GM19372 (cell line): ENCODE data around the gene TRAK1.
A peak's percentile ranks its signal among the peaks of the same experiment; 100 is the strongest.

Source experiments
- ATAC-seq: cut with Tn5 transposase; IDR thresholded peaks from one replicate; pipeline ENCODE4 v1.9.1; 2021; ENCODE audit warnings: mild to moderate bottlenecking, low read depth, moderate library complexity; ENCODE audit not compliant: unreplicated experiment

The TRAK1 gene

GRCh38 chr3:42122261-42123011, 31.3 kb downstream of the TRAK1 start:
- ATAC-seq = peak; percentile 24

- peak; percentile 38 for ATAC-seq
These were observed 31.9 kb downstream of the TRAK1 start for GRCh38 chr3:42123012-42123581.

GRCh38 chr3:42123824-42124658, 32.9 kb downstream of the TRAK1 start:
- ATAC-seq = no peak

DNA sequence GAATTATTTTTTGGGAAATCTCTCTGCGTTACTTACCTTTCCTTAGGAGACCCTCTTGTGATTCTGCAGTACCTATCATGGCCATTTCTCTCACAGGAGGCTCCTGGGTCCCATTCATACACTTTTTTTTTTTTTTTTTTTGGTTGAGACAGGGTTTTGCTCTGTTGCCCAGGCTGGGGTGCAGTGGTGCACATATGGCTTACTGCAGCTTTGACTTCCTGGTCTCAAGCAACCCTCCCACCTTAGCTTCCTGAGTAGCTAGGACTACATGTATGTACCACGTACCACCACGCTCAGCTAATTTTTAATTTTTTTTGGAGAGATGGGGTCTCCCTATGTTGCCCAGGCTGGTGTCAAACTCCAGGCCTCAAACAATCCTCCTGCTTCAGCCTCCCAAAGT, 36.1 kb downstream of the TRAK1 start:
- no peak for ATAC-seq

- no peak for ATAC-seq
These were observed 37.4 kb downstream of the TRAK1 start for GRCh38 chr3:42128526-42128925.

DNA sequence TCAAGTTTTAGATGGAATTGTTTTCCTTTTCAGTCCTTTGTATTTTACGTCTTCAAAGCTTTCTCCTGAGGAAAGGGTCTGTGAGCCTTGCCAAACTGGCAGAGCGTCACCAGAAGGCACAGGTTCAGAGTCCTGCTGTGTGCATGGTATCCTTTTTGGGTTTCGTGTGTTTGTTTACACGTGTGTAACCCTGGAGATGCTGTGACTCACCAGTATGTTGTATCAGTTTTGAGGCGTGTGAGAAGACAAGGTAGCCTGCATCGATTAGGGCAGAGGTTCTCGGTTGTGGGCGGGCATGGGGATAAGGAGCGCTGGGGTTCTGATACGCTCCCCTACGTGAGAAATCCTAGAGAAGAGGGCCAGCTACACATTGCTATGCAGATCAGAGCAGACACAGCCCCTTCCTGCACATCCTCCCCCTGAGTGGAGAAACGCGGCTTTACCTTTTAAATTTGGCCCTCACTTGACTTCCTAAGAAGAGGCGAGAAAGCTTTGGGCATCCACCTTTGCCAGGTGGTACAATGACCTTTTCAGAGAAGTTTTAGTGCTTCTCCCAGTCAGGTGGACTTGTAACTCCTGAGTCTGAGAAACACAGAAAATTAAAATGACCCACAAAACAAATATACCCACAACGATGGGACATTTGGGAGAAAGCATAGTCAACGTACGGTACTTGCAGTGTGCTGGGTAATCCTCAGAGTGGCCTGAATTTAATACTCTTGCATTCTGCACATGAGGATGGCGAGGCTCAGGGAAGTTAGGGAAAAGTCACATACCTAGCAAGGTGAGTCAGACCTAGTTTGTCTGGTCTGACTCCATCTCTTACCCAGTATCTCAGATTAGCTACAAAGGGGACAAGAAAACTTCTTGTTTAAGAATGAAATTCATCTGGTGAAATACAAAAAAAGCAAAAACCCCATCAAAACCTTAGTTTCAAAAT, 38.1 kb downstream of the TRAK1 start:
- ATAC-seq = no peak

DNA sequence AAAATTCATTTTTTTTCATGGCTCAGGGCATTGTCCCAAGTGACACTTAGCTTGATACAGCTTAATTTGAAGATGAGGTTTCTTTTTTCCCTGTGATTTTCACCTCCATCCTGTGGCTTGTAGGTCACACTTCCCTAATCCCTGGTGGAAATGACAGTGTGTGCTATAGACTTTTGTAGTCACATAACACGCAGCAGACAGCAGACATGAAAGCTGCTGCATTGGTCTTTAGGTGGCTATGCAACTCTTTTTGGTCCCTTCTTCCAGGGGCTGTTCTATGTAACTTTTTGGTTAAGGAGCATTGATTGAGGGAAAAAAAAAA, 38.8 kb downstream of the TRAK1 start:
- no peak for ATAC-seq

GRCh38 chr3:42130329-42131070, 39.3 kb downstream of the TRAK1 start:
- ATAC-seq = no peak

DNA sequence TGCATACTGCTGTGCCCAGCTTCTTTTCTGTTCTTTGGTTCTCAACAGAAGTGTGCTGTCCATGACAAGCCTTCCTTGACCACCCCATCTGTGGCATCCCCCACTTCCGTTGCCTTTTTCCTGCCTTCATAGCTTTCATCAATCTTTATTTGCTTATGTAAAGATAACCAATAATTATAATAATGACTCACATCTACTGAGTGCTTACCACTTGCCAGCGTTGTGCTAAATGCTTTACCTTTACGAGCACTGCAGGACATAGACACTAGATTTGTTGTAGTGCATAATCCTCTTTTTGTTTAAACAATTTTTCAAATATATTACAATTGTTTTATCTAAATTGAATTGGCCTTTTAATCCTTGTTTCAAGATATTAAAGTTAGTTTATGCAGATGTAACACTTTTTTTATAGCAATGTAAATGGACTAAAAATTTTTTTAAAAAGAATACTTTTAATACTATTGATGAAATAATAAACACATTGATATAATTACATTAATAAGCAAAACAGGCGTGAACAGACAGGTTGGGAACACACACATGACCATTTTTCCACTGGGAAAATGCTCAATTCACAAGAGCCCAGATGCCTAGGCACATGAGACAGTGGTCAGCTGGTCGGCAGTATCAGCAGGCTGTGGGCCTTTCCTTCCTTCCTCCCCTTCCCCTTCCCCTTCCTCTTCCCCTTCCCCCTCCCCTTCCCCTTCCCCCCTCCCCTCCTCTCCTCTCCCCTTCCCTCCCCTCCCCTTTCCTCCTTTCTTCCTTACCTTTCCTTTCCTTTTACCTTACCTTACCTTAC, 42.5 kb downstream of the TRAK1 start:
- ATAC-seq = no peak

DNA sequence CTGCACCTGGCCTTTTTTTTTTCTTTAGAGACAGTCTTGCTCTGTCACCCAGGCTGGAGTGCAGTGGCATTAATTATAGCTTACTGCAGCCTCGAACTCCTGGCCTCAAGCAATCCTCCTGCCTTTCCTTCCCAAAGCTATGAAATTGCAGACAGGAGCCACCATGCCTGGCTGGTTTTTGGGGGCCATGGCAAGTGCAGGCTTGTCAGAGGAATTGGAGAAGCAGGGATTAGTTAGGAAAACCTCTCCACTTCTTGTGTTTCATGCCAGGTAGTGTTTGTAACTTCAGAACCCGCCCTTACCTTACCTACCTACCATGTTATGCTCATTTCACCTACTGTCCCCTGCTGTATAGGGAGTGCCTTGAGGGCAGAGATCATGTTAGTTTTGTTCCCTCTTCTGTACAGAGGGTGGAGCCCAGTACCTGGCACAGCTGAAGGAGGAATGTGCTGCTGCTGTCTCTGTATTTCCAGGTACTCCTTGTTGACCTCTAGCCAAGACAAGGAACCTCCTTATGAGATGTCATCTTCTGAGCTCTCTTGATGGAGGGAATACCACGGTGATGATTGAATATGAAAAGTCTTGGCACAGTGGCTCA, 43.8 kb downstream of the TRAK1 start:
- ATAC-seq = no peak

- ATAC-seq = no peak
These were observed 48.7 kb downstream of the TRAK1 start for GRCh38 chr3:42139621-42140453.

GRCh38 chr3:42140665-42141203, 49.6 kb downstream of the TRAK1 start:
- no peak for ATAC-seq

- ATAC-seq = no peak
These were observed 52.3 kb downstream of the TRAK1 start for GRCh38 chr3:42143440-42143839.

DNA sequence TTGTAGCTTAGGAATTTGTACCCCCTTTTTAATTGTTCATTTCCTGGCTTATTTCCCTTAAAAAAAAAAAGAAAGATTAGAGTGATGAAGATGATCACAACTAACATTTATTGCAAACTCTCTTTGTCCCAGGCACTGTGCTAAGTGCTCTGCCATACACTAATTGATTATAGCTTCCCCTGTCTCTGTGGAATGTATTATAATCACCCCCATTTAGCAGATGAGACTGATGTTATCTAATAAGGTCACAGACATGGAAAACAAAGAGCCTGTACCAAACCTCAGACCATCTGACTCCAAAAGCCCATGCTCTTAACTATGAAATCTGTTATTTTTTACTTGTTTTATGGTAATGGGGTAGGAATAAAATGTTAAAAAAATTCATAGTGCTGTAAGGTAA, 53.1 kb downstream of the TRAK1 start:
- ATAC-seq = no peak

DNA sequence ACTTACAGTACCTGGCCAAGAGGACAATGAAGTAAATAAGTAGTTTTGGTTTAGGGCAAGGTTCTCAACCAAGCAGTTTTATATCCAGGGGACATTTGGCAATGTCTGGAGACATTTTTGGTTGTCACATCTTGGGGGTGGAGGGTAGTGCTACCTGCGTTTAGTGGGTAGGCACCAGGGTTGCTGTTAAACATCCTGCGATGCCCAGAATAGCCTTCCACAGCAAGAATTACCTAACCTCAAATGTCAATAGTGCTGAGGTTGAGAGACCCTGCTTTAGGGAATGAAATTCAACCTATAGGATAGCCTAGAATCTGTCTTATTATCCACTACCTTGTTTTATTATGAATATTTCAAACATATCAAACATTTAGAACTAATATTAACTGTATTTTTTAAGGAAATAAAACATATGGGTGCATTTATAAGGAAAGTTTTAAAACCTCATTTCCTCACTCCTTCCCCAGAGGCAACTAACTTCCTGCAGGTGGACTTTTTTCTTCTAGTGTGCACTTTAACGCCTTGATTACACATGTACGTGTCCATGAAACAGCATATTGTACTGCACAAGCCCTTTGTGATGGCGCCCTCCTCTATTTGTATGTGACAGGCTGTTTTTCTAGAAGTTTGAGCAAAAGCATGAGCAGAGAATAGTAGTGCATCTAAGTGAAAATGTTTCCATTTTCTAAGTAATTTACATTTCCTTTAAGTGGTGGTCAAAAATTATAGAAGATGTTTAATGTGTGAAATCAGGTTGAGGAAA, 57.1 kb downstream of the TRAK1 start:
- no peak for ATAC-seq

DNA sequence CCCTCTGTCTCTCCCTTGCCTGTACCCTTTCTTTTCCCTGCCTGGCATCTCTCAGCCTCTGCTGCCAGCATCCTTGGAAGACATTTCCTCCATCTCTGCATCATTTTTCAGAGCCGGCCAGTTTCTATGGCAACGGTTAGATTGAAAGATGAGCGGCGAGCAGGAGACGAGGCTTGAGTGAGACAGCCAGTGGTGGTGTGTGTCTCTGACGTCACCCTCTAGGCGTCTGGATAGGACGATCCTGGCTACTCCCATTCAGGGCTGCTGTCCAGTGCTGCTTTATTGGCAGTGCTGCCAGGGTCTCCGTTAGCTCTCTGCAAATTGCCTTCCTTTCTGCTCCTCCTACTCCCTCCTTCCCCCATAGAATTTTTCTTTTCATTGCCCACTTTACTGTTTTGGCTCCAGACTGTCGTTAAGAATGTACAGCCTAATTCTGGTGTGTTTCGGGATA, 57.9 kb downstream of the TRAK1 start:
- ATAC-seq = no peak

DNA sequence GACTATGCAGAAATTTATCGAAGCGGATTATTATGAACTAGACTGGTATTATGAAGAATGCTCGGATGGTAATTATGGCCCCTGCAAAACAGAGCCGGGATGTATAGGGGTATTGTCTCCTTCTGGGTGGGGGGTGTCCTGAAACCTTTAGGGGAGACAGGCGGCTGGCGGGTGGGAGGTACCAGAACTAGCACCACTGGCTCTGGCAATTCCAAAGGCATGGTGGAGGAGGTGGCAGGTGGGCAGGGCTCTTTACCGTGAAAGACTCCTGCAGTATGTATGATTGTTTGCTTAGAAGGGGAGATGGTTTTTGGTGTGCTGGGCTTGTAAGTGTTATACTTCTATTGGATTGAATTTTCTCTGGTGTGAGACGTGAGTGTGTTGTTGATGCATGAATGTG, 58.4 kb downstream of the TRAK1 start:
- no peak for ATAC-seq
